ENCODE data around the gene STXBP5. TPM values are rescaled to one million over a fixed set of nuclear protein-coding genes. Genes with fewer than 3 reads are reported as not detected.

STXBP5 gene
- total RNA-seq, 1 experiment from 2014 or later: 11.6 TPM

DNA sequence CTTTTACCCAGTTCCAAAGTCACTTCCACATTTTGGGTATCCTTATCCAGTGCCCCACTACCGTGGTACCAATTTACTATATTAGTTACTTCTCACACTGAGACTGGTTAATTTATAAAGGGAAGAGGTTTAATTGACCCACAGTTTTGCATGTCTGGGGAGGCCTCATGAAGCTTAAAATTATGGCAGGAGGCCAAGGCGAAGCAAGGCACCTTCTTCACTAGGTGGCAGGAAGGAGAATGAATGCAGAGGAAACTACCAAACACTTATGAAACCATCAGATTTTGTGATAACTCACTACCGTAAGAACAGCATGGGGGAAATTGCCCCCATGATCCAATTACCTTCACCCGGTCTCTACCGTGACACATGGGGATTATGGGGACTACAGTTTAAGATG is 197.6 kb downstream of the STXBP5 start:
- Mint-ChIP-seq H3K4me3 (no peak overlapping the region), H3K27ac (no peak overlapping the region; a peak in 1 of 7 replicates), H3K36me3 (ENCODE audit: insufficient read depth in 1 of 3, low read depth in 3 of 3) (peaks cover 12 to 23% (median 15%) of the 10 kb centered on the region in 3 experiments; a peak in 6 of 7 replicates), H3K9me3 (peaks cover 24 to 29% of the 10 kb centered on the region in 2 experiments), H3K4me1 (no peaks in the 10 kb centered on the region), H3K27me3 (ENCODE audit: low read depth) (peaks cover 2% of the 10 kb centered on the region; the same call in 1 of the 2 replicates)
- no peaks in the 10 kb centered on the region for H3K23me2 ChIP-seq (ENCODE audit: insufficient read length, low read depth, low read length, poor library complexity, severe bottlenecking)
- H2BK20ac ChIP-seq (ENCODE audit: low read depth, low read length, poor library complexity, severe bottlenecking): no peak overlapping the region
- TF ChIP-seq, protein P1, sequence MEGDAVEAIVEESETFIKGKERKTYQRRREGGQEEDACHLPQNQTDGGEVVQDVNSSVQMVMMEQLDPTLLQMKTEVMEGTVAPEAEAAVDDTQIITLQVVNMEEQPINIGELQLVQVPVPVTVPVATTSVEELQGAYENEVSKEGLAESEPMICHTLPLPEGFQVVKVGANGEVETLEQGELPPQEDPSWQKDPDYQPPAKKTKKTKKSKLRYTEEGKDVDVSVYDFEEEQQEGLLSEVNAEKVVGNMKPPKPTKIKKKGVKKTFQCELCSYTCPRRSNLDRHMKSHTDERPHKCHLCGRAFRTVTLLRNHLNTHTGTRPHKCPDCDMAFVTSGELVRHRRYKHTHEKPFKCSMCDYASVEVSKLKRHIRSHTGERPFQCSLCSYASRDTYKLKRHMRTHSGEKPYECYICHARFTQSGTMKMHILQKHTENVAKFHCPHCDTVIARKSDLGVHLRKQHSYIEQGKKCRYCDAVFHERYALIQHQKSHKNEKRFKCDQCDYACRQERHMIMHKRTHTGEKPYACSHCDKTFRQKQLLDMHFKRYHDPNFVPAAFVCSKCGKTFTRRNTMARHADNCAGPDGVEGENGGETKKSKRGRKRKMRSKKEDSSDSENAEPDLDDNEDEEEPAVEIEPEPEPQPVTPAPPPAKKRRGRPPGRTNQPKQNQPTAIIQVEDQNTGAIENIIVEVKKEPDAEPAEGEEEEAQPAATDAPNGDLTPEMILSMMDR (conservative IDR thresholded peaks at IDR 0.05): no peak
- H3K18ac ChIP-seq (ENCODE audit: insufficient read length, low read depth, low read length): no peak overlapping the region
- no peak overlapping the region for H3K4me2 ChIP-seq (ENCODE audit: insufficient read depth, insufficient read length, low read length)
- no peak overlapping the region for H2BK15ac ChIP-seq (ENCODE audit: low read depth, low read length)
- H2AK5ac ChIP-seq (ENCODE audit: insufficient read length, low read length): no peak overlapping the region
- H2BK120ac ChIP-seq (ENCODE audit: low read depth, low read length, poor library complexity, severe bottlenecking): no peak overlapping the region
- H4K91ac ChIP-seq (ENCODE audit: insufficient read length, low read depth, low read length): no peak overlapping the region
- H3K27ac ChIP-seq (ENCODE audit: insufficient read length, low read depth, low read length): no peak overlapping the region
- H3K56ac ChIP-seq (ENCODE audit: insufficient read length, low read depth, low read length): no peak overlapping the region
- H3K27me3 ChIP-seq (ENCODE audit: insufficient read depth, low read length): no peaks in the 10 kb centered on the region
- DNase-seq: no peak
- no peaks in the 10 kb centered on the region for H3K4me1 ChIP-seq (ENCODE audit: insufficient read depth, low read length)
- no peak overlapping the region for H3K9ac ChIP-seq (ENCODE audit: extremely low read depth, insufficient read length, low read length)
- H2AFZ ChIP-seq (ENCODE audit: low read length): no peak overlapping the region
- H3K23ac ChIP-seq (ENCODE audit: insufficient read length, low read depth, low read length): no peak overlapping the region
- H3K9me3 ChIP-seq (ENCODE audit: control insufficient read depth, low read depth, low read length): peaks cover 4% of the 10 kb centered on the region
- H2BK5ac ChIP-seq (ENCODE audit: insufficient read length, low read length): no peak overlapping the region
- no peak overlapping the region for H3K14ac ChIP-seq (ENCODE audit: insufficient read depth, low read length)
- no peak overlapping the region for H3T11ph ChIP-seq (ENCODE audit: low read length)
- no peaks in the 10 kb centered on the region for H3K79me1 ChIP-seq (ENCODE audit: insufficient read depth, low read depth, low read length, poor library complexity, severe bottlenecking)
- H4K8ac ChIP-seq (replicated peaks; ENCODE audit: insufficient read length, low read depth, low read length): no peak overlapping the region
- no peak overlapping the region for H4K5ac ChIP-seq (ENCODE audit: insufficient read length, low read depth, low read length)
- no peak overlapping the region for H3K4ac ChIP-seq (ENCODE audit: low read depth, low read length)
- H2BK12ac ChIP-seq (ENCODE audit: insufficient read length, low read depth, low read length): no peak overlapping the region
- WGBS (ENCODE audit: extremely low coverage, insufficient read length, low lambda C conversion rate): no CpG with 5 or more reads among the region's 5 CpGs
- H3K79me2 ChIP-seq (ENCODE audit: insufficient read depth, low read length): no peaks in the 10 kb centered on the region
- no peaks in the 10 kb centered on the region for H4K20me1 ChIP-seq (ENCODE audit: control insufficient read depth, insufficient read depth, insufficient read length)

Measured in H9 (cell line).